Measurements from ENCODE around the gene SERPINE2.

SERPINE2 gene

DNA sequence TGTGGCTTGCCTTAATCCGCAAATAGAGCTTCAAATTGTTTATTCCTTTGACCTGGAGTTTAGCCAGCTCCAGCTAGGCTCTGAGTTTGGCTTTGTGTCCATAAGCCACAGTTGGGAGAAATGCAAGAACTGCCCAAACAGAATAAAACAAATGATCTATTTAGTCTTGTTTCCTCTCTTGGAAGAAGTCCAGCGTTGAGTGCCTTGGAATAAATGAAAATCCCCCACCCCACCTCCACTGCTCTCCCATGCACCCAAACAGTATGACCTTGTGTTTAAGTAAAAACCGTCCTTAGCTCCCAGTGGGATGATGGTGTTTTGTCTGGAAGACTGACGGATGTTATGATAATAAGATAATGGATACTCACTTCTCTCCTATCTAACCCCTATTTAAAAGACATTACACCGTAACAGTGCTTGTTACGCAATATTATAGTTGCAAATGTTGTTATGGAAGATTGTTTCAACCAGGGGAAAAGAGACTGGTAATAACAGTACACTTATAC lies 3.2 kb upstream of the SERPINE2 start:
- no peak for DNase-seq

DNA sequence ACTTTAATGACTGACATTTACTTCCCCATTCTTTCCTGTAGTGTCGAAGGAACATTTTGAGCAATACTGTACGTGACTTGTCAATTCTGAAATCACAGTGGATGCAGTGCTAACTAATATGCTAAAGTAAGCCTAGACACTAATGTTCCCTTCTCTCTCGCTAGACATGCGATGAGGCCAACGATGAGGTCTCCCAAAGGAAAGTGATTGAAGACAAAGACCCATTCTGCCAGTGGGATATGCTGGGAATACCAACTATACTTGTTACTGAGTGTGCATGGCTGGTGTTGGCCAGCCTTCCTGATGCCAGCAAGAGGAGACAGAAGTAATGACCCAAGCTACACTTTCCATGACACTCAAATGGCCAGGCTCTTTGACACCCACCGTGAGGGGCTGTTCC lies 2.5 kb upstream of the SERPINE2 start:
- no peak for DNase-seq

- no peak for DNase-seq
These were observed 1.7 kb upstream of the SERPINE2 start for GRCh38 chr2:224040753-224041152.

DNA sequence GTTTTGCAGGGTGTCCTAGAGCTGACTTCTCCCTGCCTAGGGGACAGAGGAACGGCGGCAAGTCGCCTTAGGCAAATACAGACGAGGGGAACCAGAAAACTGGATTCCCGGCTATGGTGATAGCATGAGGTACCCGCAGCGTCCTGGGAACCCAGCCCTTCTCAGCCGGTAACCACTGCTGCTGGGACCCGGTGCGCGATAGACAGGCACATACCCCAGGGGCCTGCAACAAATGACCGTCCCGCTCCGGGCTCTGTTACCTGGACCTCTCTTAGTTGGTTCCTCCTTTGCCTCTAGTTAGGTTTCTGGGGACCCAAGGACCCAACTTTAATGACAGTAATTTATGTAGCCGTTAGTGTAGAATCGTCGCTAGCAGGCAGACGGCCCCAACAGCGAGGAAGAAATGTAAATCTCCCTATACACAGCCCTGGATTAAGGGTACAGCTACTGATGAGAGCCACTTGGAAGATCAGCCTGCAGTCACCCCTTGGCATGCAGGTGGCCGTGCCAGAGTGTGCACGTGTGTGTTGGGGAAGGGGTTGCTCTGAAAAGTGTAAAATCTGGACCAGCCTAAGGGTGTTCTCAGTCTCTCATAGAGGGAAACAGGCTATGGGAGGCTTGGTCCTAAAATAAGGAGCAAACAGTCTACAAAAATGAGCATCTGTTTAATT lies 819 bp upstream of the SERPINE2 start:
- no peak for DNase-seq

DNA sequence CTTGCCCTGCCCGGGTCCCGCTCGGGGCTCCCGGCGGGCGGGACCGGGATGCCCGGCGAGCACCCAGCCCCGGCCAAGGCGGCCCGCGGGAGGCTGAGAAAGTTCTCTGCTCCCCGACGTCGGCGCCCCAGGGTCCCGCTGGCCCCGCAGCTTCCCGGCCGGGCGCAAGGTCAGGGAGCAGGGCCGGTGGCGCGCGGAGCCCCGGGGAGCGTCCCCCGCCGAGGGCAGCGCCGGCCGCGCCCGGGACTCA lies 331 bp downstream of the SERPINE2 start:
- DNase-seq: peak; percentile 29

DNA sequence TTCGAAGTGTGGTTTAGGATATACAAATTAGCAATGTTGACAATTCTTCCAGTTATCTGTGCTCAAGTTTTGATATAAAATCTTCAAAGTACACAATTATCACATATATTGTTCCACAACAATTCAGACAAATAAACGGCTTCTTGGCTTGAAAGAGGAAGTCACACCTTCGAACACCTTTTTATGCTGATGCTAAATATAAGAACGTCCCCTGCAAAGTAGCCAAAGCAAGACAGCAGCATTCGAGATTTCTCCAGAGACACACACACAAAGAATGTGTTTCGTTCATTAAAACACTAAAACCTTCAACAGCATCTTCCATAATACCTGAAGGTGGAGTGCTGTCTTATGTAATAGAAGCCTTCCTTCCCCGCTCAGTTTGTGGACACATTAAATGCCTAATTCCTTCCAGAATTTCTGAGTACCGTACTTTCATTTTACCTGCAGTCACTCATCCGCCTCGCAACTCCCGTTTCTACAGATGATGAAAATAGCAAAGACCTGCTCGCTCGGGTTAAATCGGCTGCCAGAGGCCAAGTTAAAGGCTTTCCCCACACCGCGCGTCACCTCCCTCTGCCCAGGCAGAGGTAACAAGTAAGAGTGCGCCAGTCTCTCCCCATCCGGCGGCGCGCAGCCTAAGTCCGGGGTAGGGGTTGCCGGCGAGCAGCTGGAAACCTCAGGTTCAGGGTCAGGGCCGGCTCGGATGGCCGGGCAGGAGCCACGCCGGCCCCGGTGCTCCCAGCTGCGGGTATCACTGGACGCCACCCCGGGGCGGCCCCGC lies 847 bp downstream of the SERPINE2 start:
- DNase-seq: peak; percentile 65

GRCh38 chr2:224036731-224037361 lies 2.2 kb downstream of the SERPINE2 start:
- DNase-seq: no peak

GRCh38 chr2:224034017-224034416 lies 5.1 kb downstream of the SERPINE2 start:
- no peak for DNase-seq

DNA sequence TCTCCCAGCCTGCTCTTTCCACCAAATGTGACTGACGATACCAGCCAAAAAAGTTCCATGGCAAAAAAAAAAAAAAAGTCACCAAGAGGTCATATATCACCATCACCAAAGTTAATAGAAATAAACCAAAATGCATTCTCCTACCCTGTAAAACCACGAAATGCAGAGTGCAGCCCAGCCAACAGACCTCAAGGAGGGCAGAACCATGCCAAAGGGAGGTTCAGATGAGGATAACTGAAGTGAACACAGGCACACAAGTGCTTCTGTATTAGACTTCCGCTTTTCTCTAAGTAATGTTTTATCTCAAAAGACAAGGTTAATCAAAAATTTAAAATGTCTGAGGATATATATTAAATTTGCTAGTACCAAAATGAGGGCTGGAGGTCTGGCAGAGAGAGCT lies 5.5 kb downstream of the SERPINE2 start:
- DNase-seq: no peak

DNA sequence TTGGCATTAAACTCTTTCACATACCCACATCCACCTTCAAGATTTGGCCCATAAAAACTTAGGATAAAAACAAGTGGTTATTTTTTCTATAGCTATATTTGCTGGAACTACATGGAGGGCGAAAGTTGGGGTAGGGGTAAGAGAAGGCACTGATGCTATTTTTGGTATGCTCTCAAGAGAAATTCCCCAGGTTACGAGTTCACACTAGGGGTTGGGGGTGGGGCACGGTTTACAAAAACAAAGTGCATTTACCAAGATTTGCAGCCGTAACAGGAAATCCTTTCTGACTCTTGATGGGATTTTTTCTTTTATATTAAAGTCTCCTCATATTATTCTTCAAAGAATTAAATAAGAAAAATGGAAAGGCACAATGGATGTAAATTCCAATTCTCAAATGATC lies 6.8 kb downstream of the SERPINE2 start:
- no peak for DNase-seq

GRCh38 chr2:224031358-224031970 lies 7.6 kb downstream of the SERPINE2 start:
- DNase-seq: no peak

DNA sequence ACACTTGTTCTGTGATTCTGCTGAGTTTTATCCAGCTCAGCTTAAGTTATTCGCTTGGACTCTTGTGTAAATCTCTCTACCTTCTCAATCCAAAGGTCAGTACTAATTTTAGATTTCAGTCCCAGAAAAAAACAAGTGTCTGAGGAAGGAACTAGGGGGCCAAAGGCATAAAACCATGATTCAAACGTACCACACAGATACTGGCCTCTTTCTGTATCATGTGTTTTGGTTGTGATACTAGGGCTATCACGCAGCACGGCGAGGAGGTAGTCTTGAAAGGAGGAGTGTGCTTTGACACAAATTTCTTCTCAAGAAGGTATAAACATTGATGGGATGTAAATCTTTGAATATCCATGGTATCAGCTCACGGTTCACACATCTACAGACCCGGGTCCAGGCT lies 8.3 kb downstream of the SERPINE2 start:
- DNase-seq: no peak

- no peak for DNase-seq
These were observed 9.2 kb downstream of the SERPINE2 start for GRCh38 chr2:224029876-224030275.

DNA sequence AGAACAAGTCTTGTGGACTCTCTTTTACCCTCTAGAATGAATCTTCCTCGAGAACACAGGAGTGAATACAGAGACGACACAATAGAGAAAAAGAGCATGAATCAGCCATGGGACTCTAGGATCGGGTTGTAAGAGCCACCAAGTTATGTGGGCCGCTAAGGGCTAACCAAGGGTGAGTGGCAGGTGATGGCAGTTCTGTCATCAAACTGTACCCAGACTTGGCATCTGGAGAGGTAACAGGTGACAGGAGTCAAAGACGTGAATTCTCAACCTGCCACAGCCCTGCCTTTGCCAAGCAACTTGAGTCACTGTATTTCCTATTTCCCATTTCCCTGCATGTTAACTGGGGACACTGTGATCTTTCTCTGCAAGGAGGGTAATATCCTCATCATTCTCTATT lies 11.2 kb downstream of the SERPINE2 start:
- no peak for DNase-seq

DNA sequence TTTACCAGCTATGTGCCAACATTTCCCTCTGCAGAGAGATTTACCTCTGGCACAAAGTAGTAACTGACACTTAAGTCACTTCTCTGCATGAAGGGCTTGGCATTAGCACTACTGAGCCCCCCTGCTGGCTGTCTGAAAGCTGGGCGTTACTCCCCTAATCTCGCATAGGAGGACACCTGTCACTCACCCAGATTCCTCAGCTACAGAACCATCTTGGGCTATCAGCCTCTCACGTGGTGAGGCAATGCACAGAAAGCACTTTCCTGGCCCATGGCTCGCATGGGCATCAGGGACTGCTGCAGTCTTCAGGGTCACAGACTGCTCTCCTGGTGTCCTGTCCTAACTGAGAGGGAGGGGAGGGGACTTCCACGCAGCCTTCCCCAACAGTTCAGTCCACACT lies 12.0 kb downstream of the SERPINE2 start:
- no peak for DNase-seq

- DNase-seq: peak; percentile 55
These were observed 13.2 kb downstream of the SERPINE2 start for GRCh38 chr2:224025874-224026273.

GRCh38 chr2:224024270-224024669 lies 14.8 kb downstream of the SERPINE2 start:
- no peak for DNase-seq

DNA sequence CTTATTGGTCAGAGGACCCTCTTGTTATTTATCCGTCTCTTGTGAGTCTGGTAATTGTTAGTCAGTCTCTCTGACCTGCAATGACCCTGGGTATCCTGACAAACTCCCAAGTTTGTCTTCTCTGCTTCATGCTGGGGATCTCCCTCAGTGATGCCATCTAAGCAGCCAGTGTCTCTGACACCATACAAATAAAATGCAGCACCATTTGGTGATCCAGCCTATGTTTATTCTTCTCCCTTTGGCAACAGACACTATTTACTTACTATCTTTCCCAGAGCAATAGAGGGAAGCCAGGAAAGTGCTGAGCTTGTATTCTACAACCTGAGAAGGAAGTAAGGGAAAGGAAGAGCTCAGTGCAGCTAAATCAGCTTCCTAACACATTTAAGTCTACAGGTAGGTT lies 15.9 kb downstream of the SERPINE2 start:
- DNase-seq: no peak

- no peak for DNase-seq
These were observed 16.6 kb downstream of the SERPINE2 start for GRCh38 chr2:224022486-224022885.

- no peak for DNase-seq
These were observed 18.6 kb downstream of the SERPINE2 start for GRCh38 chr2:224020523-224020922.

GRCh38 chr2:224017957-224018356 lies 21.1 kb downstream of the SERPINE2 start:
- DNase-seq: no peak

DNA sequence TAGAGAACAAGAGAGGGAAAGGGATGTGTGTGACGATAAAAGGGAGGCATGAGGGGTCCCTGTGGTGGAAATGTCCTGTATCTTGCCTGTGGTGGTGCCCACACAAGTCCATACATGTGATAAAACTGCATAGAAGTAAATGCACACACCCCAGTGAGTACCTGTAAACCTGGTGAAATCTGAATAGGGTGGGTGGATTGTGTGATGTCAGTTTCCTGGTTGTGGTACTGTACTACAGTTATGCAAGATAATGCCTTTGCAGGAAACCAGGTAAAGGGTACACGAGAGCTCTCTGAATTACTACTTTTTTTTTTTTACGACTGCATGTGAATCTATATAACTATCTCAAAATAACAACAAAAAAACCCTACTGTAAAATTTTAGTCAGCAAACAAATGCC lies 22.1 kb downstream of the SERPINE2 start:
- no peak for DNase-seq

GRCh38 chr2:224014336-224014735 lies 24.8 kb downstream of the SERPINE2 start:
- no peak for DNase-seq

- DNase-seq: no peak
These were observed 27.2 kb downstream of the SERPINE2 start for GRCh38 chr2:224011837-224012236.

Measured in stimulated activated CD8-positive, alpha-beta memory T cell treated with anti-CD3 and anti-CD28 coated beads, Interleukin-4, amount 100 ng/mL, for 48 hours (primary cell).